Endodermal cell (in vitro differentiated cells): ENCODE results near the gene PINLYP. TPM values are rescaled to one million over a fixed set of nuclear protein-coding genes. Genes with fewer than 3 reads are reported as not detected.

Experiments used
- DNase-seq: peaks from one replicate; pipeline ENCODE4 v3.0.0-alpha.2; 2017
- H3K27ac ChIP-seq: 2 replicates; pipeline ENCODE4 v1.5.1; 2013; ENCODE audit warnings: mild to moderate bottlenecking, low read depth, low read length, moderate library complexity
- H3K27me3 ChIP-seq: 2 replicates; pipeline ENCODE4 v1.6.1; 2013; ENCODE audit warnings: mild to moderate bottlenecking, low read length, moderate library complexity; ENCODE audit not compliant: insufficient read depth, control insufficient read depth, poor library complexity, severe bottlenecking
- H3K36me3 ChIP-seq: 2 replicates; pipeline ENCODE4 v1.7.0; 2013; ENCODE audit warnings: mild to moderate bottlenecking, low read length, moderate library complexity; ENCODE audit not compliant: control insufficient read depth, insufficient read depth
- H3K4me1 ChIP-seq: one replicate; pipeline ENCODE4 v1.7.0; 2013; ENCODE audit warnings: low read length; ENCODE audit not compliant: control insufficient read depth, insufficient read depth
- H3K4me3 ChIP-seq: 2 replicates; pipeline ENCODE4 v1.5.1; 2013; ENCODE audit warnings: mild to moderate bottlenecking, low read length, moderate library complexity
- H3K9ac ChIP-seq: 2 replicates; pipeline ENCODE4 v1.6.1; 2013; ENCODE audit warnings: mild to moderate bottlenecking, low read length, moderate library complexity; ENCODE audit not compliant: poor library complexity, severe bottlenecking; ENCODE audit errors: extremely low read depth
- H3K9me3 ChIP-seq: 2 replicates; pipeline ENCODE4 v1.6.1; 2013; ENCODE audit warnings: mild to moderate bottlenecking, low read length, moderate library complexity; ENCODE audit not compliant: control insufficient read depth
- H3K27ac Mint-ChIP-seq: 2 replicates; pipeline ENCODE4 v1.8.0; 2020; ENCODE audit warnings: mixed read lengths
- H3K27me3 Mint-ChIP-seq: 2 replicates; pipeline ENCODE4 v1.8.0; 2021; ENCODE audit warnings: mild to moderate bottlenecking, mixed read lengths; ENCODE audit not compliant: insufficient read depth
- H3K36me3 Mint-ChIP-seq: 2 replicates; pipeline ENCODE4 v1.8.0; 2020; ENCODE audit warnings: low read depth, mixed read lengths
- H3K4me1 Mint-ChIP-seq: 2 replicates; pipeline ENCODE4 v1.8.0; 2020; ENCODE audit warnings: mixed read lengths
- H3K4me3 Mint-ChIP-seq: 2 replicates; pipeline ENCODE4 v1.8.0; 2020; ENCODE audit warnings: mild to moderate bottlenecking, moderate library complexity, mixed read lengths
- H3K9me3 Mint-ChIP-seq: 2 replicates; pipeline ENCODE4 v1.8.0; 2020; ENCODE audit warnings: mild to moderate bottlenecking, mixed read lengths
- CTCF ChIP-seq: fragments of 200-600 bp; sonication (generic); conservative IDR thresholded peaks from 2 replicates; pipeline ENCODE4 v1.5.0; 2021; ENCODE audit warnings: antibody characterized with exemption, mild to moderate bottlenecking
- WGBS, 2 experiments: methylation state at CpG; one replicate each; pipeline versions ENCODE4 v1.1.5 to v1.1.7; 2013; ENCODE audit warnings: missing lambda C conversion rate in 2 of 2, mixed read lengths in 1 of 2; ENCODE audit not compliant: insufficient coverage in 1 of 2, insufficient read length in 1 of 2; 5-methylcytosine and 5-hydroxymethylcytosine counted together
- total RNA-seq, 2 donors: library from RNA; stranded (reverse); fragmentation: NEBNext Ultra II Directional in 1 of 2; extraction: Animal tissue kit (Norgen Biotek cat#: 25700) in 1 of 2; gene quantifications; 2 replicates in 1 of 2; 3 replicates in 1 of 2; pipeline ENCODE4 v1.2.1, GENCODE V29; 2021

Gene PINLYP
- total RNA-seq, 2 donors from 2014 or later, result 7.7 to 12.2 TPM

GRCh38 chr19:43606569-43607229, 31.1 kb downstream of the PINLYP start:
- Mint-ChIP-seq H3K27ac (no peak overlapping the region), H3K9me3 (no peaks in the 10 kb centered on the region)

GRCh38 chr19:43607238-43608205, 31.9 kb downstream of the PINLYP start:
- Histone ChIP-seq H3K4me3 (no peak overlapping the region), H3K9me3 (no peaks in the 10 kb centered on the region), H3K27me3 (no peaks in the 10 kb centered on the region), H3K27ac (no peak overlapping the region), H3K4me1 (peaks cover 4% of the 10 kb centered on the region), H3K36me3 (peaks cover 38% of the 10 kb centered on the region), H3K9ac (no peak overlapping the region)
- no peaks in the 10 kb centered on the region for H3K9me3 Mint-ChIP-seq
- peaks cover 41% of the 10 kb centered on the region for H3K36me3 Mint-ChIP-seq
- 91 to 93% methylated on average over 4 to 28 of the region's 28 CpGs for WGBS, 2 experiments
- TF ChIP-seq CTCF, result no peak
- no peaks in the 10 kb centered on the region for H3K27me3 Mint-ChIP-seq
- DNase-seq, result no peak
- peaks cover 4% of the 10 kb centered on the region for H3K4me1 Mint-ChIP-seq
- no peak overlapping the region for H3K4me3 Mint-ChIP-seq
- H3K27ac Mint-ChIP-seq, result no peak overlapping the region

More at GRCh38 chr19:43606569-43607229, 31.1 kb downstream of the PINLYP start:
- Histone ChIP-seq H3K9ac (no peak overlapping the region), H3K27ac (no peak overlapping the region), H3K27me3 (no peaks in the 10 kb centered on the region), H3K9me3 (no peaks in the 10 kb centered on the region), H3K4me1 (peaks cover 5% of the 10 kb centered on the region), H3K4me3 (no peak overlapping the region), H3K36me3 (peaks cover 32% of the 10 kb centered on the region)
- no peak overlapping the region for H3K4me3 Mint-ChIP-seq
- TF ChIP-seq CTCF, result no peak
- peaks cover 4% of the 10 kb centered on the region for H3K4me1 Mint-ChIP-seq
- H3K36me3 Mint-ChIP-seq, result peaks cover 33% of the 10 kb centered on the region
- WGBS, 2 experiments, result 91 to 92% methylated on average over 7 of the region's 7 CpGs
- no peaks in the 10 kb centered on the region for H3K27me3 Mint-ChIP-seq
- DNase-seq, result no peak

- H3K4me1 Mint-ChIP-seq, result peaks cover 4% of the 10 kb centered on the region
- H3K36me3 Mint-ChIP-seq, result peaks cover 56% of the 10 kb centered on the region
- DNase-seq, result no peak
- H3K9me3 Mint-ChIP-seq, result no peaks in the 10 kb centered on the region
- WGBS, 2 experiments, result 82 to 98% methylated on average over 5 to 7 of the region's 7 CpGs
- Histone ChIP-seq H3K4me3 (no peak overlapping the region), H3K9ac (no peak overlapping the region), H3K9me3 (no peaks in the 10 kb centered on the region), H3K27me3 (no peaks in the 10 kb centered on the region), H3K36me3 (peaks cover 54% of the 10 kb centered on the region), H3K4me1 (no peaks in the 10 kb centered on the region), H3K27ac (no peak overlapping the region)
- H3K27me3 Mint-ChIP-seq, result no peaks in the 10 kb centered on the region
- H3K27ac Mint-ChIP-seq, result no peak overlapping the region
- H3K4me3 Mint-ChIP-seq, result no peak overlapping the region
- TF ChIP-seq CTCF, result no peak
Measured at GRCh38 chr19:43609872-43610271, 34.3 kb downstream of the PINLYP start.
